ENCODE results near the gene RNPC3.

Gene RNPC3

DNA sequence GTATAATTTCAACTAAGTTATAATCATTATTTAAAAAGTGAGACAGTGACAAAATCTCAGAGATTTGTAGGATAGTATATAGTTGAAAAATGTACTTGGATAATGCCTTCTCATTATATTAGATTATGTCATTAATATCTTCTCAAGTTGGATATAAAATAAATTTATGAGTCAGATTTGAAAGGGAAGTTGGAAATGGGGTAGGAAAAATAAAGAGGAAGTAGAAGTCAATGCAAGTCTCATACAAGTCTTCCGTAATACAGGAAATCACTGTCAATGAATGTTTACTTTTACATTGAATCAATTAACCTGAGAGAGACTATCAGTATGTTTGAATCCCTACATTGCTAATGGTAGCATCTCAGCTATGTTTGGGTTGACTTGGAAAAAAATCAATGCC, 16.2 kb upstream of the RNPC3 start:
- Histone ChIP-seq H3K27ac (ENCODE audit: extremely low read depth, low read depth, low read length) (no peak overlapping the region), H3K9me3 (ENCODE audit: control insufficient read depth, insufficient read depth, low read depth, low read length) (no peaks in the 10 kb centered on the region), H3K4me3 (ENCODE audit: low read depth, low read length) (no peak overlapping the region), H3K4me1 (ENCODE audit: control insufficient read depth, insufficient read depth, low read length) (no peaks in the 10 kb centered on the region), H3K36me3 (ENCODE audit: control insufficient read depth in 2 of 2, insufficient read depth in 1 of 2, low read length in 2 of 2) (no peaks in the 10 kb centered on the region)
- ChIA-PET CTCF (no interaction called here), POLR2A (no interaction called here)
- TF ChIP-seq, protein P1, sequence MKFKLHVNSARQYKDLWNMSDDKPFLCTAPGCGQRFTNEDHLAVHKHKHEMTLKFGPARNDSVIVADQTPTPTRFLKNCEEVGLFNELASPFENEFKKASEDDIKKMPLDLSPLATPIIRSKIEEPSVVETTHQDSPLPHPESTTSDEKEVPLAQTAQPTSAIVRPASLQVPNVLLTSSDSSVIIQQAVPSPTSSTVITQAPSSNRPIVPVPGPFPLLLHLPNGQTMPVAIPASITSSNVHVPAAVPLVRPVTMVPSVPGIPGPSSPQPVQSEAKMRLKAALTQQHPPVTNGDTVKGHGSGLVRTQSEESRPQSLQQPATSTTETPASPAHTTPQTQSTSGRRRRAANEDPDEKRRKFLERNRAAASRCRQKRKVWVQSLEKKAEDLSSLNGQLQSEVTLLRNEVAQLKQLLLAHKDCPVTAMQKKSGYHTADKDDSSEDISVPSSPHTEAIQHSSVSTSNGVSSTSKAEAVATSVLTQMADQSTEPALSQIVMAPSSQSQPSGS (tag by site-specific recombination; IDR thresholded peaks at IDR 0.05; ENCODE audit: low read depth), result peak; percentile 62; the same call in 1 of the 2 replicates
- TF ChIP-seq, protein P2, sequence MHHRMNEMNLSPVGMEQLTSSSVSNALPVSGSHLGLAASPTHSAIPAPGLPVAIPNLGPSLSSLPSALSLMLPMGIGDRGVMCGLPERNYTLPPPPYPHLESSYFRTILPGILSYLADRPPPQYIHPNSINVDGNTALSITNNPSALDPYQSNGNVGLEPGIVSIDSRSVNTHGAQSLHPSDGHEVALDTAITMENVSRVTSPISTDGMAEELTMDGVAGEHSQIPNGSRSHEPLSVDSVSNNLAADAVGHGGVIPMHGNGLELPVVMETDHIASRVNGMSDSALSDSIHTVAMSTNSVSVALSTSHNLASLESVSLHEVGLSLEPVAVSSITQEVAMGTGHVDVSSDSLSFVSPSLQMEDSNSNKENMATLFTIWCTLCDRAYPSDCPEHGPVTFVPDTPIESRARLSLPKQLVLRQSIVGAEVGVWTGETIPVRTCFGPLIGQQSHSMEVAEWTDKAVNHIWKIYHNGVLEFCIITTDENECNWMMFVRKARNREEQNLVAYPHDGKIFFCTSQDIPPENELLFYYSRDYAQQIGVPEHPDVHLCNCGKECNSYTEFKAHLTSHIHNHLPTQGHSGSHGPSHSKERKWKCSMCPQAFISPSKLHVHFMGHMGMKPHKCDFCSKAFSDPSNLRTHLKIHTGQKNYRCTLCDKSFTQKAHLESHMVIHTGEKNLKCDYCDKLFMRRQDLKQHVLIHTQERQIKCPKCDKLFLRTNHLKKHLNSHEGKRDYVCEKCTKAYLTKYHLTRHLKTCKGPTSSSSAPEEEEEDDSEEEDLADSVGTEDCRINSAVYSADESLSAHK (tag by site-specific recombination; IDR thresholded peaks at IDR 0.05), result no peak

DNA sequence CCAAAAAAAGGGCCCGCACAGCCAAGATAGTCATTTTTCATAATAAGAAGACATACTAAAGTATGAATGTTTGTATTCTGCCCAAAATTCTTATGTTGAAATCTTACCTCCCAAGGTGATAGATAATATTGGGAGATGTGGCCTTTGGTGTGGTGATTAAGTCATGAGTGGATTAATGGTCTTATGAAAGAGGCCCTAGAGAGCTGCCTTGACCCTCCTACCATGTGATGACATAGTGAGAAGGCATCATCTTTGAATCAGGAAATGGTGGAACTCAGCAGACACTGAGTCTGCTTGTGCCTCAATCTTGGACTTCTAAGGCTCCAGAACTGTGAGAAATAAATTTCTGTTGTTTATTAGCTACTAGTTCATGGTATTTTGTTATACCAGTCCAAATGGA, 11.8 kb upstream of the RNPC3 start:
- no peaks in the 10 kb centered on the region for H3K4me1 ChIP-seq (ENCODE audit: control insufficient read depth, insufficient read depth, low read length)
- POLR2A ChIA-PET, result no interaction called here
- H3K4me3 ChIP-seq (ENCODE audit: low read depth, low read length), result no peak overlapping the region
- H3K36me3 ChIP-seq (ENCODE audit: control insufficient read depth in 2 of 2, insufficient read depth in 1 of 2, low read length in 2 of 2), result no peaks in the 10 kb centered on the region
- CTCF ChIA-PET, result interaction anchor here (0.6 to 2.0 kb wide), 6 partner anchors 10 to 509 kb away, joined by 3 to 16 read pairs (median 6); partner anchors contain the start of gene RNPC3
- TF ChIP-seq, protein P3, sequence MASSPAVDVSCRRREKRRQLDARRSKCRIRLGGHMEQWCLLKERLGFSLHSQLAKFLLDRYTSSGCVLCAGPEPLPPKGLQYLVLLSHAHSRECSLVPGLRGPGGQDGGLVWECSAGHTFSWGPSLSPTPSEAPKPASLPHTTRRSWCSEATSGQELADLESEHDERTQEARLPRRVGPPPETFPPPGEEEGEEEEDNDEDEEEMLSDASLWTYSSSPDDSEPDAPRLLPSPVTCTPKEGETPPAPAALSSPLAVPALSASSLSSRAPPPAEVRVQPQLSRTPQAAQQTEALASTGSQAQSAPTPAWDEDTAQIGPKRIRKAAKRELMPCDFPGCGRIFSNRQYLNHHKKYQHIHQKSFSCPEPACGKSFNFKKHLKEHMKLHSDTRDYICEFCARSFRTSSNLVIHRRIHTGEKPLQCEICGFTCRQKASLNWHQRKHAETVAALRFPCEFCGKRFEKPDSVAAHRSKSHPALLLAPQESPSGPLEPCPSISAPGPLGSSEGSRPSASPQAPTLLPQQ (tag by site-specific recombination; IDR thresholded peaks at IDR 0.05), result no peak
- TF ChIP-seq, protein P4, sequence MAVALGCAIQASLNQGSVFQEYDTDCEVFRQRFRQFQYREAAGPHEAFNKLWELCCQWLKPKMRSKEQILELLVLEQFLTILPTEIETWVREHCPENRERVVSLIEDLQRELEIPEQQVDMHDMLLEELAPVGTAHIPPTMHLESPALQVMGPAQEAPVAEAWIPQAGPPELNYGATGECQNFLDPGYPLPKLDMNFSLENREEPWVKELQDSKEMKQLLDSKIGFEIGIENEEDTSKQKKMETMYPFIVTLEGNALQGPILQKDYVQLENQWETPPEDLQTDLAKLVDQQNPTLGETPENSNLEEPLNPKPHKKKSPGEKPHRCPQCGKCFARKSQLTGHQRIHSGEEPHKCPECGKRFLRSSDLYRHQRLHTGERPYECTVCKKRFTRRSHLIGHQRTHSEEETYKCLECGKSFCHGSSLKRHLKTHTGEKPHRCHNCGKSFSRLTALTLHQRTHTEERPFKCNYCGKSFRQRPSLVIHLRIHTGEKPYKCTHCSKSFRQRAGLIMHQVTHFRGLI (tag by site-specific recombination; IDR thresholded peaks at IDR 0.05), result no peak
- TF ChIP-seq ZNF654 (tag by site-specific recombination; IDR thresholded peaks at IDR 0.05; ENCODE audit: low read depth) (no peak), SP7 (tag by site-specific recombination; IDR thresholded peaks at IDR 0.05) (no peak), ZNF510 (tag by site-specific recombination; IDR thresholded peaks at IDR 0.05; ENCODE audit: insufficient replicate concordance) (no peak), ZXDB (tag by site-specific recombination; IDR thresholded peaks at IDR 0.05) (no peak), ZFP69B (tag by site-specific recombination; IDR thresholded peaks at IDR 0.05) (no peak), ZNF112 (tag by site-specific recombination; IDR thresholded peaks at IDR 0.05) (no peak), ZNF626 (tag by site-specific recombination; IDR thresholded peaks at IDR 0.05) (no peak), ZNF114 (tag by site-specific recombination; IDR thresholded peaks at IDR 0.05) (no peak), ZNF610 (tag by site-specific recombination; IDR thresholded peaks at IDR 0.05; ENCODE audit: borderline replicate concordance) (no peak), OSR2 (tag by site-specific recombination; IDR thresholded peaks at IDR 0.05) (no peak), ZNF791 (tag by site-specific recombination; IDR thresholded peaks at IDR 0.05) (no peak)
- TF ChIP-seq, protein P5, sequence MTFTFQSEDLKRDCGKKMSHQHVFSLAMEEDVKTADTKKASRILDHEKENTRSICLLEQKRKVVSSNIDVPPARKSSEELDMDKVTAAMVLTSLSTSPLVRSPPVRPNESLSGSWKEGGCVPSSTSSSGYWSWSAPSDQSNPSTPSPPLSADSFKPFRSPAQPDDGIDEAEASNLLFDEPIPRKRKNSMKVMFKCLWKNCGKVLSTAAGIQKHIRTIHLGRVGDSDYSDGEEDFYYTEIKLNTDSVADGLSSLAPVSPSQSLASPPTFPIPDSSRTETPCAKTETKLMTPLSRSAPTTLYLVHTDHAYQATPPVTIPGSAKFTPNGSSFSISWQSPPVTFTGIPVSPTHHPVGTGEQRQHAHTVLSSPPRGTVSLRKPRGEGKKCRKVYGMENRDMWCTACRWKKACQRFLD (tag by site-specific recombination; IDR thresholded peaks at IDR 0.05), result no peak
- no peaks in the 10 kb centered on the region for H3K9me3 ChIP-seq (ENCODE audit: control insufficient read depth, insufficient read depth, low read depth, low read length)
- H3K27ac ChIP-seq (ENCODE audit: extremely low read depth, low read depth, low read length), result no peak overlapping the region

Data from HEK293 (cell line).